Measurements from ENCODE around the gene KRT4. TPM values are rescaled to one million over a fixed set of nuclear protein-coding genes. Genes with fewer than 3 reads are reported as not detected.

Gene KRT4
- total and polyA plus RNA-seq, 2 donors (not counting 3 experiments of a cell fraction or from before 2014, with no cell fraction given), result not detected

DNA sequence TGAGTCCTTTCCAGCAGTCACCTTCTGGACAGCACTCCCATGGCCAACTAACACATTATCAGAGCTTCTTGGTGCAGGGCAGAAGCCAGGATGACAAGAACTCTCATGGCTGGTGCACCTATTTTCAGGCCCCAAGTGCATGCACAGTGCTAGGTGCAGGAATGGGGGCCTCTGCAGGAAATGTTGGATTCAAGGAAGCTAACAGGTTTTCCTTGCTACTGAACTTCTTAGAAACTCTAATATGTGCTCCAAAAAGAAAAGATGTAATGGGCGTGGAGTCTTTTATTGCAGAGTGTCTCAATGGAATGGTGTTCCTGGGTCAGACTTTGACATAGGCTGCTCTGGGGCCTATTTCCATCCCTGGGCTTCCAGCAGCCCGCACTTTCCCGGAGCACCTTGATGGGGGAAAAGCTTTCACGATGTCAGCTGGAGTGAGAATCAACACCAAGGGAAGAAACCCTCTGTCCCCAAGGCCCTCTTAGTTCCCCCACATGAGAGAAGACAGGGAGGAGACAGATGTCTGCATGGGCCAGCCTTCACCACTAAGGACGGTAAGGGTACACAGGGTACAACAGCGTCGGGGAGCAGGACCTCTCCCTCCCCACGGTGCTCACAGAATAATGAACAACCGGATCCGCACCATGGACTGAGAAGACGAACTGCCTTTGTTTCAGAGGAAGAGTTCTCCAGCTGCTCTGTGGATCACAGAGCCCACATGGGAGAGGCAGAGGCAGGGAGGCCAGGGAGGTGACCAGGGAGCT is 24.9 kb downstream of the KRT4 start:
- peaks cover 12 to 17% of the 10 kb centered on the region in 2 experiments for H3K27me3 ChIP-seq (ENCODE audit: control insufficient read depth in 2 of 2, insufficient read depth in 2 of 2, low read length in 2 of 2)
- no peak for FAIRE-seq

More for the DNA sequence above, 24.9 kb downstream of the KRT4 start:
- H3K36me3 ChIP-seq (ENCODE audit: control insufficient read depth in 2 of 2, extremely low read depth in 1 of 2, insufficient read depth in 2 of 2, low read length in 2 of 2), result no peaks in the 10 kb centered on the region
- intact Hi-C loops (cut with micrococcal nuclease) (no loop called here), dilution Hi-C loops (cut with MboI; ENCODE audit: extremely low pct_ligation_motif_present, low sequenced_read_pairs) (no loop called here)
- no peaks in the 10 kb centered on the region for H3K9me1 ChIP-seq (replicated peaks; ENCODE audit: control insufficient read depth, extremely low read depth, insufficient read depth, low read length)
- CTCF ChIA-PET, result interaction anchor here (1.3 kb wide), 1 partner anchor 10 kb away, joined by 3 read pairs; no protein-coding TSS in a partner anchor
- H4K20me1 ChIP-seq (replicated peaks; ENCODE audit: control insufficient read depth, extremely low read depth, insufficient read depth, low read length), result no peaks in the 10 kb centered on the region
- H3K9ac ChIP-seq (replicated peaks; ENCODE audit: extremely low read depth, insufficient read depth, low read length), result no peak overlapping the region
- H3K4me2 ChIP-seq (ENCODE audit: insufficient read depth, low read length), result no peak overlapping the region
- no peaks in the 10 kb centered on the region for H3K4me1 ChIP-seq (ENCODE audit: control insufficient read depth, extremely low read depth, insufficient read depth, low read length)
- H3K4me3 ChIP-seq (replicated peaks in 1 of 3; ENCODE audit: insufficient read depth in 1 of 3, low read depth in 1 of 3, low read length in 3 of 3), result no peak overlapping the region
- DNase-seq (ENCODE audit: low read depth, low spot score), result no peak
- TF ChIP-seq EZH2 (IDR thresholded peaks at IDR 0.05; ENCODE audit: borderline replicate concordance, low read depth, low read length, severe bottlenecking) (no peak), POLR2A (IDR thresholded peaks at IDR 0.05; ENCODE audit: low read depth, low read length) (no peak), JUN (IDR thresholded peaks at IDR 0.05; ENCODE audit: borderline replicate concordance, insufficient read depth, insufficient read length, low read depth) (no peak), GATA2 (IDR thresholded peaks at IDR 0.05; ENCODE audit: insufficient read depth, insufficient read length, low read depth, low read length) (no peak), POLR2AphosphoS5 (IDR thresholded peaks at IDR 0.05; ENCODE audit: insufficient read depth, low read depth, low read length) (no peak), MYC (IDR thresholded peaks at IDR 0.05; ENCODE audit: low read depth, low read length) (no peak), FOS (IDR thresholded peaks at IDR 0.05; ENCODE audit: borderline replicate concordance, insufficient read depth, low read length) (no peak)
- TF ChIP-seq, protein P1, sequence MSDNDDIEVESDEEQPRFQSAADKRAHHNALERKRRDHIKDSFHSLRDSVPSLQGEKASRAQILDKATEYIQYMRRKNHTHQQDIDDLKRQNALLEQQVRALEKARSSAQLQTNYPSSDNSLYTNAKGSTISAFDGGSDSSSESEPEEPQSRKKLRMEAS (IDR thresholded peaks at IDR 0.05; ENCODE audit: insufficient read depth, insufficient read length), result no peak
- TF ChIP-seq, protein P2, sequence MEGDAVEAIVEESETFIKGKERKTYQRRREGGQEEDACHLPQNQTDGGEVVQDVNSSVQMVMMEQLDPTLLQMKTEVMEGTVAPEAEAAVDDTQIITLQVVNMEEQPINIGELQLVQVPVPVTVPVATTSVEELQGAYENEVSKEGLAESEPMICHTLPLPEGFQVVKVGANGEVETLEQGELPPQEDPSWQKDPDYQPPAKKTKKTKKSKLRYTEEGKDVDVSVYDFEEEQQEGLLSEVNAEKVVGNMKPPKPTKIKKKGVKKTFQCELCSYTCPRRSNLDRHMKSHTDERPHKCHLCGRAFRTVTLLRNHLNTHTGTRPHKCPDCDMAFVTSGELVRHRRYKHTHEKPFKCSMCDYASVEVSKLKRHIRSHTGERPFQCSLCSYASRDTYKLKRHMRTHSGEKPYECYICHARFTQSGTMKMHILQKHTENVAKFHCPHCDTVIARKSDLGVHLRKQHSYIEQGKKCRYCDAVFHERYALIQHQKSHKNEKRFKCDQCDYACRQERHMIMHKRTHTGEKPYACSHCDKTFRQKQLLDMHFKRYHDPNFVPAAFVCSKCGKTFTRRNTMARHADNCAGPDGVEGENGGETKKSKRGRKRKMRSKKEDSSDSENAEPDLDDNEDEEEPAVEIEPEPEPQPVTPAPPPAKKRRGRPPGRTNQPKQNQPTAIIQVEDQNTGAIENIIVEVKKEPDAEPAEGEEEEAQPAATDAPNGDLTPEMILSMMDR (IDR thresholded peaks at IDR 0.05; ENCODE audit: extremely low read depth in 1 of 2, insufficient read depth in 1 of 2, low read depth in 1 of 2, low read length in 2 of 2), result no peak
- POLR2A ChIA-PET, result no interaction called here
- H2AFZ ChIP-seq (ENCODE audit: low read depth, low read length), result no peak overlapping the region
- no peaks in the 10 kb centered on the region for H3K9me3 ChIP-seq (replicated peaks; ENCODE audit: control insufficient read depth, insufficient read depth, low read length)
- no peak overlapping the region for H3K27ac ChIP-seq (ENCODE audit: insufficient read depth, low read depth, low read length)
- no TSS peak for BruUV-seq (replicated peaks)
- no peaks in the 10 kb centered on the region for H3K79me2 ChIP-seq (ENCODE audit: control insufficient read depth, insufficient read depth, low read length)
